ENCODE results near the gene QRFP. TPM values are rescaled to one million over a fixed set of nuclear protein-coding genes. Genes with fewer than 3 reads are reported as not detected.

Gene QRFP
- total and polyA plus RNA-seq, 2 of the 8 experiments (the other 6 are each of a cell fraction or from before 2014, with no cell fraction given) = not detected

DNA sequence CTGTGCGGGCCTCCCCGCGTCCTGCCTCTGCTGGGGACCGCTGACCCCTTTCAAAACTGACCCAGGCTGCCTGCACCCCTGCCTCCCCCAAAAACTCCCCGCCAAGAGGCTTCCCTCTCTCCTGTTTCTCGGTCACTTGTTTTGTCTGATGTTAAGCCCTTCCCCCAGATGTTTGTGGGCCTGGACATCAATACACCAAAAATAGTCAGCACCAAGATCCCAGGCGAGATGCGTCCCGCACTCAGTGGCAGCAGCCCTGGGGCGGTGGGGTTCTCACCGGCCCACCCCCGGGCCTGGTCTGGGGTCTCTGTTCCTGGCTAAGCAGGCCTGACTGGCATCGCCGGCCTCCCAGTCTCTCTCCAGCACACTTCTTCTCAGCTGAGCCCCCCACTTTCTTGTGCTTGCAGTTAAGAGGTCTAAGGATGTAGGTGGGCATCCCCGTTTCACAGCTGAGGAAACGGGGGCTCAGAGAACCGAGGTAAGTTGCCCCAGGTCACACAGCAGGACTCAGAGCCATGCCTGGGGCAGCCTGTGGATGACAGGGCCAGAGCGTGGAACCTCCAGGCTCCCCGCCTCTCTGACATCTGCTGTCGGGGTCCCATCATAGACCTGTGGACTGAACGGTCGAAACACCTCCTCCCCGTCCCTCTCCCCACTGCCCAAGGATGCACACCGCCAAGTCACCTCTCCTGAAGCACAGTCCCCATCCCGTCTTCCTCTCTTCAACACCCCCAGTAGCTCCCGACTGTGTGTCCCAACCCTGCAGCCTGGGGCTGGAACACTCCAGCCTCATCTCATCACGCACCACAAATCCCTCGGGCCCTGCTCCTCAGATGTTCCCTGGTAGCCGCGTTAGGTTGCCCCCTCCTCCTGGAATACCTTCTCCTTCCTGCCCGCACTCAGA, 25.6 kb upstream of the QRFP start (continued):
- TF ChIP-seq, protein P1, sequence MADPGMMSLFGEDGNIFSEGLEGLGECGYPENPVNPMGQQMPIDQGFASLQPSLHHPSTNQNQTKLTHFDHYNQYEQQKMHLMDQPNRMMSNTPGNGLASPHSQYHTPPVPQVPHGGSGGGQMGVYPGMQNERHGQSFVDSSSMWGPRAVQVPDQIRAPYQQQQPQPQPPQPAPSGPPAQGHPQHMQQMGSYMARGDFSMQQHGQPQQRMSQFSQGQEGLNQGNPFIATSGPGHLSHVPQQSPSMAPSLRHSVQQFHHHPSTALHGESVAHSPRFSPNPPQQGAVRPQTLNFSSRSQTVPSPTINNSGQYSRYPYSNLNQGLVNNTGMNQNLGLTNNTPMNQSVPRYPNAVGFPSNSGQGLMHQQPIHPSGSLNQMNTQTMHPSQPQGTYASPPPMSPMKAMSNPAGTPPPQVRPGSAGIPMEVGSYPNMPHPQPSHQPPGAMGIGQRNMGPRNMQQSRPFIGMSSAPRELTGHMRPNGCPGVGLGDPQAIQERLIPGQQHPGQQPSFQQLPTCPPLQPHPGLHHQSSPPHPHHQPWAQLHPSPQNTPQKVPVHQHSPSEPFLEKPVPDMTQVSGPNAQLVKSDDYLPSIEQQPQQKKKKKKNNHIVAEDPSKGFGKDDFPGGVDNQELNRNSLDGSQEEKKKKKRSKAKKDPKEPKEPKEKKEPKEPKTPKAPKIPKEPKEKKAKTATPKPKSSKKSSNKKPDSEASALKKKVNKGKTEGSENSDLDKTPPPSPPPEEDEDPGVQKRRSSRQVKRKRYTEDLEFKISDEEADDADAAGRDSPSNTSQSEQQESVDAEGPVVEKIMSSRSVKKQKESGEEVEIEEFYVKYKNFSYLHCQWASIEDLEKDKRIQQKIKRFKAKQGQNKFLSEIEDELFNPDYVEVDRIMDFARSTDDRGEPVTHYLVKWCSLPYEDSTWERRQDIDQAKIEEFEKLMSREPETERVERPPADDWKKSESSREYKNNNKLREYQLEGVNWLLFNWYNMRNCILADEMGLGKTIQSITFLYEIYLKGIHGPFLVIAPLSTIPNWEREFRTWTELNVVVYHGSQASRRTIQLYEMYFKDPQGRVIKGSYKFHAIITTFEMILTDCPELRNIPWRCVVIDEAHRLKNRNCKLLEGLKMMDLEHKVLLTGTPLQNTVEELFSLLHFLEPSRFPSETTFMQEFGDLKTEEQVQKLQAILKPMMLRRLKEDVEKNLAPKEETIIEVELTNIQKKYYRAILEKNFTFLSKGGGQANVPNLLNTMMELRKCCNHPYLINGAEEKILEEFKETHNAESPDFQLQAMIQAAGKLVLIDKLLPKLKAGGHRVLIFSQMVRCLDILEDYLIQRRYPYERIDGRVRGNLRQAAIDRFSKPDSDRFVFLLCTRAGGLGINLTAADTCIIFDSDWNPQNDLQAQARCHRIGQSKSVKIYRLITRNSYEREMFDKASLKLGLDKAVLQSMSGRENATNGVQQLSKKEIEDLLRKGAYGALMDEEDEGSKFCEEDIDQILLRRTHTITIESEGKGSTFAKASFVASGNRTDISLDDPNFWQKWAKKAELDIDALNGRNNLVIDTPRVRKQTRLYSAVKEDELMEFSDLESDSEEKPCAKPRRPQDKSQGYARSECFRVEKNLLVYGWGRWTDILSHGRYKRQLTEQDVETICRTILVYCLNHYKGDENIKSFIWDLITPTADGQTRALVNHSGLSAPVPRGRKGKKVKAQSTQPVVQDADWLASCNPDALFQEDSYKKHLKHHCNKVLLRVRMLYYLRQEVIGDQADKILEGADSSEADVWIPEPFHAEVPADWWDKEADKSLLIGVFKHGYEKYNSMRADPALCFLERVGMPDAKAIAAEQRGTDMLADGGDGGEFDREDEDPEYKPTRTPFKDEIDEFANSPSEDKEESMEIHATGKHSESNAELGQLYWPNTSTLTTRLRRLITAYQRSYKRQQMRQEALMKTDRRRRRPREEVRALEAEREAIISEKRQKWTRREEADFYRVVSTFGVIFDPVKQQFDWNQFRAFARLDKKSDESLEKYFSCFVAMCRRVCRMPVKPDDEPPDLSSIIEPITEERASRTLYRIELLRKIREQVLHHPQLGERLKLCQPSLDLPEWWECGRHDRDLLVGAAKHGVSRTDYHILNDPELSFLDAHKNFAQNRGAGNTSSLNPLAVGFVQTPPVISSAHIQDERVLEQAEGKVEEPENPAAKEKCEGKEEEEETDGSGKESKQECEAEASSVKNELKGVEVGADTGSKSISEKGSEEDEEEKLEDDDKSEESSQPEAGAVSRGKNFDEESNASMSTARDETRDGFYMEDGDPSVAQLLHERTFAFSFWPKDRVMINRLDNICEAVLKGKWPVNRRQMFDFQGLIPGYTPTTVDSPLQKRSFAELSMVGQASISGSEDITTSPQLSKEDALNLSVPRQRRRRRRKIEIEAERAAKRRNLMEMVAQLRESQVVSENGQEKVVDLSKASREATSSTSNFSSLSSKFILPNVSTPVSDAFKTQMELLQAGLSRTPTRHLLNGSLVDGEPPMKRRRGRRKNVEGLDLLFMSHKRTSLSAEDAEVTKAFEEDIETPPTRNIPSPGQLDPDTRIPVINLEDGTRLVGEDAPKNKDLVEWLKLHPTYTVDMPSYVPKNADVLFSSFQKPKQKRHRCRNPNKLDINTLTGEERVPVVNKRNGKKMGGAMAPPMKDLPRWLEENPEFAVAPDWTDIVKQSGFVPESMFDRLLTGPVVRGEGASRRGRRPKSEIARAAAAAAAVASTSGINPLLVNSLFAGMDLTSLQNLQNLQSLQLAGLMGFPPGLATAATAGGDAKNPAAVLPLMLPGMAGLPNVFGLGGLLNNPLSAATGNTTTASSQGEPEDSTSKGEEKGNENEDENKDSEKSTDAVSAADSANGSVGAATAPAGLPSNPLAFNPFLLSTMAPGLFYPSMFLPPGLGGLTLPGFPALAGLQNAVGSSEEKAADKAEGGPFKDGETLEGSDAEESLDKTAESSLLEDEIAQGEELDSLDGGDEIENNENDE (IDR thresholded peaks at IDR 0.05; ENCODE audit: insufficient replicate concordance, low read length) = no peak
- TF ChIP-seq CHD1 (IDR thresholded peaks at IDR 0.05; ENCODE audit: low read depth, low read length) (no peak), POU5F1 (IDR thresholded peaks at IDR 0.05; ENCODE audit: low read depth, low read length) (no peak), CBX8 (IDR thresholded peaks at IDR 0.05; ENCODE audit: borderline replicate concordance, low read depth, low read length) (no peak), GABPA (IDR thresholded peaks at IDR 0.05; ENCODE audit: borderline replicate concordance, insufficient read depth, low read length) (no peak), POLR2A (IDR thresholded peaks at IDR 0.05; ENCODE audit: control extremely low read depth in 1 of 2, low read depth in 2 of 2, low read length in 2 of 2) (no peak), TEAD4 (IDR thresholded peaks at IDR 0.05; ENCODE audit: low read depth, low read length) (no peak), NANOG (IDR thresholded peaks at IDR 0.05; ENCODE audit: insufficient read depth, low read depth, low read length, poor library complexity, severe bottlenecking) (no peak), ZNF274 (IDR thresholded peaks at IDR 0.05; ENCODE audit: borderline replicate concordance, extremely low read depth, low read length) (no peak), SIN3A (conservative IDR thresholded peaks at IDR 0.05 in 1 of 2, IDR thresholded peaks at IDR 0.05 in 1 of 2; ENCODE audit: low read depth in 1 of 2, low read length in 2 of 2) (no peak)

Data from H1 (cell line).